NCI-H774 (cell line): ENCODE data around the gene INTS6.

Source experiments
- DNase-seq: peaks from one replicate; lab custom pipeline; 2025; lab: John Stamatoyannopoulos, UW

Gene INTS6

GRCh38 chr13:51342706-51343105, 110.1 kb downstream of the INTS6 start:
- DNase-seq: no peak

GRCh38 chr13:51341791-51342190, 111.0 kb downstream of the INTS6 start:
- DNase-seq: no peak

GRCh38 chr13:51341232-51341631, 111.6 kb downstream of the INTS6 start:
- DNase-seq: no peak

- DNase-seq: no peak
These were observed 112.7 kb downstream of the INTS6 start for GRCh38 chr13:51339952-51340732.

GRCh38 chr13:51339354-51339753, 113.5 kb downstream of the INTS6 start, which contains the start of gene SERPINE3:
Gene SERPINE3, plus strand, starts transcription at chr13:51339691. Its CDS starts 1,401 bp downstream, at chr13:51341092.
- no peak for DNase-seq

GRCh38 chr13:51336746-51337145, 116.1 kb downstream of the INTS6 start:
- DNase-seq: no peak

GRCh38 chr13:51333826-51334225, 119.0 kb downstream of the INTS6 start:
- DNase-seq: no peak

- no peak for DNase-seq
These were observed 119.4 kb downstream of the INTS6 start for GRCh38 chr13:51333421-51333820.

- no peak for DNase-seq
These were observed 120.1 kb downstream of the INTS6 start for GRCh38 chr13:51332566-51333361.

- no peak for DNase-seq
These were observed 121.4 kb downstream of the INTS6 start for GRCh38 chr13:51331354-51331861.

GRCh38 chr13:51330791-51331190, 122.0 kb downstream of the INTS6 start:
- DNase-seq: no peak

- DNase-seq: no peak
These were observed 123.2 kb downstream of the INTS6 start for GRCh38 chr13:51329606-51330005.

GRCh38 chr13:51328488-51328887, 124.3 kb downstream of the INTS6 start:
- DNase-seq: no peak

GRCh38 chr13:51327961-51328360, 124.9 kb downstream of the INTS6 start:
- DNase-seq: no peak

GRCh38 chr13:51326777-51327176, 126.1 kb downstream of the INTS6 start:
- no peak for DNase-seq

GRCh38 chr13:51325837-51326236, 127.0 kb downstream of the INTS6 start:
- no peak for DNase-seq

- DNase-seq: no peak
These were observed 128.0 kb downstream of the INTS6 start for GRCh38 chr13:51324714-51325420.

GRCh38 chr13:51323824-51324511, 128.9 kb downstream of the INTS6 start:
- DNase-seq: peak; percentile 54

GRCh38 chr13:51322826-51323225, 130.0 kb downstream of the INTS6 start:
- no peak for DNase-seq

- DNase-seq: no peak
These were observed 131.0 kb downstream of the INTS6 start for GRCh38 chr13:51321836-51322235.

GRCh38 chr13:51318876-51319275, 134.0 kb downstream of the INTS6 start:
- DNase-seq: no peak

GRCh38 chr13:51318015-51318414, 134.8 kb downstream of the INTS6 start:
- DNase-seq: no peak
